KMS-11 (cell line): Measurements from ENCODE around the gene OSBPL10.

ENCODE experiments used
- H2AFZ ChIP-seq: fragments of 200-600 bp; sonication (generic); 2 replicates; pipeline ENCODE4 v1.6.1; 2016; ENCODE audit warnings: antibody characterized with exemption, mixed run types, low read depth
- H3K27ac ChIP-seq: fragments of 200-600 bp; sonication (generic); 2 replicates; pipeline ENCODE4 v1.6.1; 2016; ENCODE audit warnings: mild to moderate bottlenecking, mixed run types
- H3K27me3 ChIP-seq: fragments of 200-600 bp; sonication (generic); 2 replicates; pipeline ENCODE4 v1.6.1; 2017; ENCODE audit warnings: mild to moderate bottlenecking, low read depth, mixed run types, moderate library complexity; ENCODE audit not compliant: insufficient read depth
- H3K36me3 ChIP-seq: fragments of 200-600 bp; sonication (generic); 2 replicates; pipeline ENCODE4 v1.6.1; 2017; ENCODE audit warnings: mild to moderate bottlenecking, mixed run types; ENCODE audit not compliant: insufficient read depth
- H3K4me1 ChIP-seq: fragments of 200-600 bp; sonication (generic); 2 replicates; pipeline ENCODE4 v1.6.1; 2016; ENCODE audit warnings: mild to moderate bottlenecking, low read depth, mixed run types; ENCODE audit not compliant: poor library complexity, severe bottlenecking
- H3K4me2 ChIP-seq: fragments of 200-600 bp; sonication (generic); 2 replicates; pipeline ENCODE4 v1.7.0; 2016; ENCODE audit warnings: mild to moderate bottlenecking, mixed run types
- H3K4me3 ChIP-seq: fragments of 200-600 bp; sonication (generic); IDR thresholded peaks from 2 replicates; pipeline ENCODE4 v1.6.1; 2017; ENCODE audit warnings: low read depth, low read length, mixed read lengths; ENCODE audit not compliant: insufficient read depth
- H3K79me2 ChIP-seq: fragments of 200-600 bp; sonication (generic); 2 replicates; pipeline ENCODE4 v1.6.1; 2016; ENCODE audit warnings: low read depth, mixed run types; ENCODE audit not compliant: insufficient read depth
- H3K9ac ChIP-seq: fragments of 200-600 bp; sonication (generic); 2 replicates; pipeline ENCODE4 v1.6.1; 2016; ENCODE audit warnings: mild to moderate bottlenecking, mixed run types
- H4K20me1 ChIP-seq: fragments of 200-600 bp; sonication (generic); 2 replicates; pipeline ENCODE4 v1.6.1; 2016; ENCODE audit warnings: mild to moderate bottlenecking, mixed run types; ENCODE audit not compliant: insufficient read depth
- TF ChIP-seq, protein P1 (sequence below): fragments of 200-600 bp; sonication (generic); conservative IDR thresholded peaks from 2 replicates; pipeline ENCODE4 v1.6.1; 2017; ENCODE audit warnings: low read depth, mild to moderate bottlenecking, antibody characterized with exemption, low read length, moderate library complexity, mixed read lengths

The OSBPL10 gene

DNA sequence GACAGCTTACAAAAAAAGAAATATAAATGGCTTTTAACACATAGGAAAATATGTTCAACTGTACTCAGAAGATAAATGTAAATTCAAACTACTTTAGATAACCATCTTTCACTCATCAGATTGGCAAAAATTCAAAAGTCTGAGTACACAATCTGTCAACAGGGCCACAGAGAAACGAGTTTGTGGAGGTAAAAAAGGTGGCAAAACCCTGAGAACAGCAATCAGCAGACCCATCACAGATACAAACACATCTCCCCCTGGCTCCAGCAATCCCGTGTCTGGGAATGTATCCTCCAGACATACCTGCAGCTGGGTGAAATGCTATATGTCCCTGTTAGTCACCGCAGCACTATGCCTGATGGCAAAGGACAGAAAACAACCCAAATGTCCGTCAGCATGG is 149.5 kb downstream of the OSBPL10 start:
- no peaks in the 10 kb centered on the region for H3K36me3 ChIP-seq
- H3K27ac ChIP-seq = no peak overlapping the region
- no peak overlapping the region for H3K4me3 ChIP-seq
- no peak overlapping the region for H3K9ac ChIP-seq
- H2AFZ ChIP-seq = no peak overlapping the region
- H3K27me3 ChIP-seq = no peaks in the 10 kb centered on the region
- H3K4me1 ChIP-seq = no peaks in the 10 kb centered on the region
- H3K79me2 ChIP-seq = no peaks in the 10 kb centered on the region
- H3K4me2 ChIP-seq = no peak overlapping the region
- no peaks in the 10 kb centered on the region for H4K20me1 ChIP-seq
- TF ChIP-seq, protein P1, sequence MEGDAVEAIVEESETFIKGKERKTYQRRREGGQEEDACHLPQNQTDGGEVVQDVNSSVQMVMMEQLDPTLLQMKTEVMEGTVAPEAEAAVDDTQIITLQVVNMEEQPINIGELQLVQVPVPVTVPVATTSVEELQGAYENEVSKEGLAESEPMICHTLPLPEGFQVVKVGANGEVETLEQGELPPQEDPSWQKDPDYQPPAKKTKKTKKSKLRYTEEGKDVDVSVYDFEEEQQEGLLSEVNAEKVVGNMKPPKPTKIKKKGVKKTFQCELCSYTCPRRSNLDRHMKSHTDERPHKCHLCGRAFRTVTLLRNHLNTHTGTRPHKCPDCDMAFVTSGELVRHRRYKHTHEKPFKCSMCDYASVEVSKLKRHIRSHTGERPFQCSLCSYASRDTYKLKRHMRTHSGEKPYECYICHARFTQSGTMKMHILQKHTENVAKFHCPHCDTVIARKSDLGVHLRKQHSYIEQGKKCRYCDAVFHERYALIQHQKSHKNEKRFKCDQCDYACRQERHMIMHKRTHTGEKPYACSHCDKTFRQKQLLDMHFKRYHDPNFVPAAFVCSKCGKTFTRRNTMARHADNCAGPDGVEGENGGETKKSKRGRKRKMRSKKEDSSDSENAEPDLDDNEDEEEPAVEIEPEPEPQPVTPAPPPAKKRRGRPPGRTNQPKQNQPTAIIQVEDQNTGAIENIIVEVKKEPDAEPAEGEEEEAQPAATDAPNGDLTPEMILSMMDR = no peak

DNA sequence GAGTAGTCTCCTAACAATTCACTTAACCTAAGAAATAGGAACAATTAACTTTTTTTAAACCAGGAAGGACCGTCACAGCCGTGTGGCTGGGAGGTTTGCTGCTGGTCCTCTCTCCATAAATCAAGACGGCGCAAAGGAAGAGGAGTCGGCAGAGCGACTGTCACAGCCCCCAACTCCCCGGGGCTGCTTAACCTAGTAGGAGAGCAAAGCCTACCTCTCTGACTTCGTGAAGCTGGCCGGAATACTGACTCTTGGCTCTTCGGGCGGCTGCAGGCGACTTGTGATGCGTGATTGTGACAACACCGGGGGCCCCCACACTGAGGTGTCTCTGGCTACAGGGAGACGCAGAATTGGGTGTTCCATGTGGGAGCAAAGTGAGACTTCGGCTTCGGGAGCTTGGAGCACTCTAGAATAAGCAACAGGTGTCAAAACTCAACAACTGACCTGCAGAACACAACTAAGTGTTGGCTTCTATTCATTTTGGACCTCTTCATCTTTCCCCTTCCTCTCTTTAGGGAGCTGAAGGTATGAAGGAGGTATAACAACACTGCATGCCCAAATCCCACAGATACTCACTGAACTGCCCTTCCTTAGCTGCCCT is 151.1 kb downstream of the OSBPL10 start:
- no peaks in the 10 kb centered on the region for H3K4me1 ChIP-seq
- H3K79me2 ChIP-seq = no peaks in the 10 kb centered on the region
- H3K4me3 ChIP-seq = no peak overlapping the region
- no peaks in the 10 kb centered on the region for H3K27me3 ChIP-seq
- H3K27ac ChIP-seq = no peak overlapping the region
- no peaks in the 10 kb centered on the region for H3K36me3 ChIP-seq
- H4K20me1 ChIP-seq = no peaks in the 10 kb centered on the region
- no peak overlapping the region for H3K9ac ChIP-seq
- H3K4me2 ChIP-seq = no peak overlapping the region
- TF ChIP-seq, protein P1 = no peak
- H2AFZ ChIP-seq = no peak overlapping the region

DNA sequence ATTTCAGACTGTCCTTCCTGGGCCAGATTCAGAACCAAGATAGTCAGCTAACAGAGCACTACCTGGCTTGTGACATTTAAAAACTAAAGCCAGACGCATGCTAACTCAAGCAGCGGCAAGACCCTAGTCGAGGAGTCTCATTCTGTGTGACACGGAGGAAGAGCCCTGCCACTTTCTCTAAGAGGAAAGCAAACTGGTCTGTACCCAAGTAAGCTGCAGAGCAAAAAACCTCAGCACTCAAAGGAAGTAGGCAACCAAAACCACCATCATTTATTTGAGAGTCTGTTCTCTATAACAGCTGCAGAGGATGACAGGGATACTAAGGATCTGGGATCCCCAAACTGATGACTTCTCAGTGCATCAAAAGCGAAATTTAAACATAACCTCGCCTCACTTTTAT is 152.1 kb downstream of the OSBPL10 start:
- H3K4me1 ChIP-seq = no peaks in the 10 kb centered on the region
- TF ChIP-seq, protein P1 = no peak
- H3K4me3 ChIP-seq = no peak overlapping the region
- H3K27me3 ChIP-seq = no peaks in the 10 kb centered on the region
- H3K9ac ChIP-seq = no peak overlapping the region
- no peaks in the 10 kb centered on the region for H3K79me2 ChIP-seq
- H3K4me2 ChIP-seq = no peak overlapping the region
- H3K27ac ChIP-seq = no peak overlapping the region
- no peaks in the 10 kb centered on the region for H3K36me3 ChIP-seq
- no peaks in the 10 kb centered on the region for H4K20me1 ChIP-seq
- H2AFZ ChIP-seq = no peak overlapping the region

DNA sequence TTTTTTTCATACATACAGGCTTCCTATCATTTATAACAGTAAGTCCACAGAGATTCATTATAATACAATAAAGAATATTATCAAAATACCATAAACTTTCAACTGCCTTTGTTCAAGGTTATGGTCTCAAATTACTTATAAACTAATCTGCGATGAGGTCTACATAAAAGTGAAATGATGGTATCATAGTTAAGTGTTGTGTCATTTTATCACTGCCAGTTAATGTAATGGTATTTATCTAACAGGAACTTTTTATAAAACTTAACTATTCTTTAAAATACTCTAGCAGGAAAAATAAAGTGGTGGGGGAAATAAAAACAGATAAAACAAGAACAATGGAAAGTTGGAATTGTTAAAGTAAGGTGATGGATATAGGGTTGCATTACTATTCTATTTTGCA is 153.1 kb downstream of the OSBPL10 start:
- Histone ChIP-seq H3K9ac (no peak overlapping the region), H2AFZ (no peak overlapping the region), H3K4me3 (no peak overlapping the region), H3K79me2 (no peaks in the 10 kb centered on the region), H3K27ac (no peak overlapping the region), H3K27me3 (no peaks in the 10 kb centered on the region), H4K20me1 (no peaks in the 10 kb centered on the region), H3K4me1 (no peaks in the 10 kb centered on the region), H3K36me3 (no peaks in the 10 kb centered on the region), H3K4me2 (no peak overlapping the region)
- TF ChIP-seq, protein P1 = no peak
